Measurements from ENCODE around the gene ITPKC.

DNA sequence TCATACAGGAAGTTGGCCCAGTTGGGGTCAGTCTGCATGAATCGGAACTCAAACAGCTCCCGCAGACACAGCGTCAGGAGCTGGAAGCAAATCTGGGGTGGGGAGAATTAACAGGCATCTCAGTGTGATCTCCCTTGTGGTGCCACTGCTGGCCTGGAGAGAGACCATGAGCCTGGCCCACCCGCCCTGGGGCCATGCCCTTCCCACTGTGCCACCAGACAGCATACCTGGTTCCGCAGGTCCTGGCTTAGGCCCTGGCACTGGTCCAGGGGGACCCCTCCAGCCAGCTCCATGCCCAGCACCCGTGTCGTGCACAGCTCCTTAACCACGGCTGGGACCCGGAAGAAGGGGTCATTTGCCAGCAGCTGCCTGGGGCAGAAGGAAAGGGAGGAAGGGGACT, 16.8 kb upstream of the ITPKC start:
- no peak for TF ChIP-seq ZFP30 (CRISPR knock-in tag; IDR thresholded peaks at IDR 0.05)
- TF ChIP-seq, protein P1, sequence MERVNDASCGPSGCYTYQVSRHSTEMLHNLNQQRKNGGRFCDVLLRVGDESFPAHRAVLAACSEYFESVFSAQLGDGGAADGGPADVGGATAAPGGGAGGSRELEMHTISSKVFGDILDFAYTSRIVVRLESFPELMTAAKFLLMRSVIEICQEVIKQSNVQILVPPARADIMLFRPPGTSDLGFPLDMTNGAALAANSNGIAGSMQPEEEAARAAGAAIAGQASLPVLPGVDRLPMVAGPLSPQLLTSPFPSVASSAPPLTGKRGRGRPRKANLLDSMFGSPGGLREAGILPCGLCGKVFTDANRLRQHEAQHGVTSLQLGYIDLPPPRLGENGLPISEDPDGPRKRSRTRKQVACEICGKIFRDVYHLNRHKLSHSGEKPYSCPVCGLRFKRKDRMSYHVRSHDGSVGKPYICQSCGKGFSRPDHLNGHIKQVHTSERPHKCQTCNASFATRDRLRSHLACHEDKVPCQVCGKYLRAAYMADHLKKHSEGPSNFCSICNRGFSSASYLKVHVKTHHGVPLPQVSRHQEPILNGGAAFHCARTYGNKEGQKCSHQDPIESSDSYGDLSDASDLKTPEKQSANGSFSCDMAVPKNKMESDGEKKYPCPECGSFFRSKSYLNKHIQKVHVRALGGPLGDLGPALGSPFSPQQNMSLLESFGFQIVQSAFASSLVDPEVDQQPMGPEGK (CRISPR knock-in tag; IDR thresholded peaks at IDR 0.05; ENCODE audit: borderline replicate concordance), result no peak
